HG02840 (cell line): ENCODE results near the gene SLC22A1.

Experiments
- ATAC-seq: cut with Tn5 transposase; IDR thresholded peaks from one replicate; pipeline ENCODE4 v1.9.1; 2021; ENCODE audit warnings: mild to moderate bottlenecking, moderate library complexity, moderate number of reproducible peaks; ENCODE audit not compliant: unreplicated experiment, low FRiP score

SLC22A1 gene

DNA sequence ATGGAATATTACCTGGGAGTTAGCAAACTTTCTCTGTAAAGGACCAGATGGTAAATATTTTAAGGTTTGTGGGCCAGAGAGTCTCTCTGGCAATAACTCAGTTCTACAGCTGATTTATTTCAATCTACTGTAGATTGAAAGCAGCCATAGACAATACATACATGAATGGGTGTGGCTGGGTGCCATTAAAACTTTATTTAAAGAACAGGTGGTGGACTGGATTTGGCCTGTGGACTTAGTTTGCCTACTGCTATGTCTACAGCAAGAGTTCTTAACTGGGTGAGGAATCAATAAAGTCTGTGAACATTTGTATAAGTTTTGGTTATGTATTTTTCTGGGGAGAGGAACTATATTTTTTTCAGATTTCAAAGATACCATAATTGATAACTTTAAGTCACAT, 81.9 kb downstream of the SLC22A1 start:
- ATAC-seq, result no peak

DNA sequence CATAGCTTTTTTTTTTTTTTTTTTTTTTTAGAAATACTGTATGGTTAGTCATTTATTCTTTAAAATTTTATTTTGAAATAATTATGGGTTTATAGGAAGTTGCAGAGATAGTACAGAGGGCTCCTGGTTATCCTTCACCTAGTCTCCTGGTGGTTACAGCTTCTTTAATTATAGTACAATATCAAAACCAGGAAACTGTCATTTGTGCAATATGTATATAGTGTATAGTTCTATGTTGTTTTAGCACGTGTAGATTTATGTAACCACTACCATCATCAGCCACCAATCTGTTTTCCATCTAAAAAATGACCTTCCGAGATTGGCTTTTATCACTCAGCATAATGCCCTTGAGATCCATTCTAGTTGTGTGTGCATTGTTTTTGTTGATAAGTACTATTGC, 82.3 kb downstream of the SLC22A1 start:
- no peak for ATAC-seq

DNA sequence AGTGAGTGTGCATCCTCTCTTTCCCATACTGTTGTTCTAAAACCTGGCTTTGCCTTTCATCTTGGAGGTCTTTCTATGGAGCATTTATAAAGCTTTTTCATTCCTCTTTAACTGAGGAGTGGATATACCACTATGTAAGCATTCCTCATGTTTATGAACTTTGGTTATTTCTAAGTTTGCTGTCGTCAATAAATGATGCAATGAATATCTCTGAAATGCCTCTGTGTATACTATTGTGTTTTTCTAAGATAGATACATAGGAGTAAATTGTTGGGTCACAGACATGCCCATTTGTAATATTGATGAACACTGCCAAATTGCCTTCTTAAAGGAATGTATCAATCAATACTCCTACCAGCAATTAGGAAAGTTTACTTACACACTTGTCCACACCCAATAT, 83.1 kb downstream of the SLC22A1 start:
- no peak for ATAC-seq

DNA sequence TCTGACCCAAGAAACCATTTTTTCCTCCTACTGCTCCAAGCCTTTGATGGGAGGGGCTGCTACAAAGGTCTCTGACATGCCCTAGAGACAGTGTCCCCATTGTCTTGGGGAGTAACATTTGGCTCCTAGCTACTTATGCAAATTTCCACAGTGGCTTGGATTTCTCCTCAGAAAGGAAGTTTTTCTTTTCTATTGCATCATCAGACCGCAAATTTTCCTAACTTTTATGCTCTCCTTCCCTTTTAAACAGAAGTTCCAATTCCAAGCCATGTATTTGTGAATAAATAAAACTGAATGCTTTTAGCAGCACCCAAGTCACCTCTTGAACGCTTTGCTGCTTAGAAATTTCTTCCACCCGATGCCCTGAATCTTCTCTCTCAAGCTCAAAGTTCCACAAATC, 86.0 kb downstream of the SLC22A1 start:
- no peak for ATAC-seq
